ENCODE measurements around the gene TFCP2. TPM values are rescaled to one million over a fixed set of nuclear protein-coding genes. Genes with fewer than 3 reads are reported as not detected.
"Not testable (repeated sequence)": the region's sequence is repeated elsewhere in the genome, so short reads cannot be mapped to it uniquely, and the experiment has no call there.

TFCP2 gene
- total RNA-seq: 1 to 10 TPM; 8.6 to 9.6 TPM

GRCh38 chr12:51172515-51173431 lies at the start of gene TFCP2:
Gene TFCP2, minus strand, starts transcription at chr12:51173135. Its CDS starts 713 bp downstream, at chr12:51172422.
- no peaks in the 10 kb centered on the region for H3K27me3 ChIP-seq
- peak within 1 kb of the TSS; percentile 93 to 98 for H3K27ac ChIP-seq
- no peaks in the 10 kb centered on the region for H3K36me3 ChIP-seq
- peak within 1 kb of the TSS; percentile 67 to 81 for H3K4me3 ChIP-seq
- peak; percentile 98 for DNase-seq (ENCODE audit: low spot score)
- no peaks in the 10 kb centered on the region for H3K9me3 ChIP-seq
- no peak for TF ChIP-seq CTCF (IDR thresholded peaks at IDR 0.05)
- H3K4me1 ChIP-seq: peaks cover 0 to 20% of the 10 kb centered on the region in 2 donors

GRCh38 chr12:51222461-51222860 lies 49.5 kb upstream of the TFCP2 start:
- Histone ChIP-seq H3K27me3 (no peaks in the 10 kb centered on the region), H3K27ac (no peak overlapping the region), H3K4me3 (no peak overlapping the region), H3K4me1 (peaks cover 0 to 14% of the 10 kb centered on the region in 2 donors), H3K9me3 (no peaks in the 10 kb centered on the region), H3K36me3 (no peaks in the 10 kb centered on the region)
- DNase-seq (ENCODE audit: low spot score): no peak
- no peak for TF ChIP-seq CTCF (IDR thresholded peaks at IDR 0.05)

DNA sequence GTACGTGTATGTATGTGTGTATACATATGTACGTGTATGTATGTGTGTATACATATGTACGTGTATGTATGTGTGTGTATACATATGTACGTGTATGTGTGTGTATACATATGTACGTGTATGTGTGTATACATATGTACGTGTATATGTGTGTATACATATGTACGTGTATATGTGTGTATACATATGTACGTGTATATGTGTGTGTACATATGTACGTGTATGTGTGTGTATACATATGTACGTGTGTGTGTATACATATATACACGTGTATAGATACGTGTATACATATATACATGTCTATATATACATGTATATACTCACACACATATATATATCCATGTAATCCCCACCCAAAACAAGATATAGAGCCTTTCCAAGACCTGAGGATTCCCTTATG lies 46.9 kb upstream of the TFCP2 start:
- not testable (repeated sequence) for H3K9me3 ChIP-seq; H3K27ac ChIP-seq; H3K36me3 ChIP-seq; H3K27me3 ChIP-seq; DNase-seq (ENCODE audit: low spot score); H3K4me3 ChIP-seq
- H3K4me1 ChIP-seq: peaks cover 0 to 25% of the 10 kb centered on the region in 2 donors

DNA sequence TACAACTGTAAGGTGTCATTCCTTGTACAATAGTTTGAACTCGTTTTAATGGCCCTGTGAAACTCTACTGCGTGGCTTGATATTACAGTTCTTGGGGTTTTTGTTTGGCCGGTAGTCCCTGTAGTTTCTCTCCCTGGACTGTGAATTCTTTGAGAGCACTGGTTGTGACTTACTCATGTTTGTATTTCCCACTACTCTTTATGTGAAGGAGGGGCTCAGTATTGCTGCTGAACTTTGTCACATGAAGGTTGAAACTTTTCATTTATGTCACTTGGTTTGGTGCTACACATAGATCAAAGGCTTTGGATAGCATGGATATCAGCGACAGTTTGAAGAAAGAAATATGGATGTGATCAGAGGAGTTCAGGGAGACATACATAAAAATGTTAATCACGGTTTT lies 46.4 kb upstream of the TFCP2 start:
- Histone ChIP-seq H3K9me3 (no peaks in the 10 kb centered on the region), H3K4me1 (peaks cover 0 to 25% of the 10 kb centered on the region in 2 donors), H3K27me3 (no peaks in the 10 kb centered on the region), H3K27ac (peak overlapping the region; percentile 98 to 99), H3K4me3 (no peak overlapping the region), H3K36me3 (no peaks in the 10 kb centered on the region)
- TF ChIP-seq CTCF (IDR thresholded peaks at IDR 0.05): no peak
- DNase-seq (ENCODE audit: low spot score): no peak

DNA sequence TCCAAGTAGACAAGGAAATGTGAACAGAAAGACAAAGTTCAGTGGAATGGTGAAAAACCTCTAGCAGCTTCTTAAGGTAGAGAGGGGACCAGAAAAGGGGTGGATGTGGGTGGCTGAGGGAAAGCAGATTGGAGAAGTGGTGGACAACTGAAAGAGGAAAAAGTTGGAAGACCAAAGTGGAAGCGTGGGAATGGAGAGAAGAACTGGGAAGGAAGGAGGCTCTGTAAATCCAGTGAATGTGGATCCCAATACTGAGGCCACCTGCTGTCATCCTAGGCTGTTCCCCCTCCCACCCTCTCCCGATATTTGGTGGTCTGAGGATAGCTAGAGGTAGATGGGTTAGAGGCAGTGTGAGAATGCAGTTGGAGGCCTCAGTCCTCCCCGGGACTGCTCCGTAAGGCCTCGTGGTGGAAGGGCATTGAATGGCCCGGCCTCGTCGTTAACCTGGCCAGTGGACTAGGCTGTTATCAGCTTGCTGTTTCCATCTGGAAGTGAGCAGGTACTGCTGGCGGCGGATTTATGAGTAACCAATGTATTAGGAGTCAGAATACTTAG lies 45.7 kb upstream of the TFCP2 start:
- Histone ChIP-seq H3K4me1 (peaks cover 0 to 25% of the 10 kb centered on the region in 2 donors), H3K4me3 (peak overlapping the region; percentile 91 to 96), H3K36me3 (no peaks in the 10 kb centered on the region), H3K27ac (peak overlapping the region; percentile 98 to 99), H3K27me3 (no peaks in the 10 kb centered on the region), H3K9me3 (no peaks in the 10 kb centered on the region)
- TF ChIP-seq CTCF (IDR thresholded peaks at IDR 0.05): no peak
- no peak for DNase-seq (ENCODE audit: low spot score)

DNA sequence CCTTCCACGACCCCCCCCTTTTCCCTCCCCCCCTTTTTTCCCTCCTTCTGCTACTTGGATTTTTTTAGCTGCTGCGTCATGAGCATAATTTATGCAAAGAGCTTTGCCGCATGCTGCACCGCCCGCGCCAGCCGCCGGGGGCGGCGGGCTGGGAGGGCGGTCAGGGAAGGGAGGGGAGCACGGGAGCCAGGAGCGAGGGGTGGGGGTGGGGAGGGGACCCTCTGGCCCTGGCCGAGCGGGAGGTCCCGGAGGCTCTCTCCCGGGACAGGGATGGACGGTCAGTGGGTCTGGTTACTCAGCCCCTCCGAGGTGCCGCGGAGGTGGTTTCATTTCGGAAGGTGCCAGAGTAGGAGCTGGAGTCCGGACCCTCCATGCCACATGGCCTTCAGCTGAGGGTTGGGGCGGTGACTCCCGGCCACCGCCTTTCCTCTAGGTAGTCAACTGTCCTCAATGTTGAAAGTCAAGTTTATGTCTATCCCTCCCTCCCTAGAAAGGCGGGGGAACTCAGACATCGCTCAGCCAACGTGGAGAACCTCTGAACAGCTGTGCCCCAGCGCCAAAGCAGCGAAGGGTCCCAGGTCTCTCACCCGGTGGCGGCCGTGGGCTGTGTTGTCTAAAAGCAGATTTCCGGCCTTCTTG lies 45.2 kb upstream of the TFCP2 start, which contains the start of gene POU6F1:
Gene POU6F1 (minus strand): TSS at position 95 of the 639 bp plus-strand sequence. CDS start 11,226 bp downstream, outside the sequence.
- no peaks in the 10 kb centered on the region for H3K36me3 ChIP-seq
- no peaks in the 10 kb centered on the region for H3K9me3 ChIP-seq
- H3K4me3 ChIP-seq: peak within 1 kb of the TSS; percentile 91 to 96
- peaks cover 0 to 25% of the 10 kb centered on the region in 2 donors for H3K4me1 ChIP-seq
- peak within 1 kb of the TSS; percentile 98 to 99 for H3K27ac ChIP-seq
- H3K27me3 ChIP-seq: no peaks in the 10 kb centered on the region
- peak; percentile 57 to 67 for TF ChIP-seq CTCF (IDR thresholded peaks at IDR 0.05)
- peak; percentile 78 for DNase-seq (ENCODE audit: low spot score)
